Keratinocyte (primary cell): ENCODE data around the gene WWC2. TPM values are rescaled to one million over a fixed set of nuclear protein-coding genes. Genes with fewer than 3 reads are reported as not detected.

Experiments used
- DNase-seq: peaks from one replicate; pipeline ENCODE4 v3.0.0-alpha.2; 2011; ENCODE audit warnings: low read depth, missing footprints, low spot score
- FAIRE-seq: peaks from 2 replicates; lab custom pipeline; 2011; peaks lifted over from hg19 to GRCh38; lab: Jason Lieb, UNC
- H2AFZ ChIP-seq: 2 replicates; pipeline ENCODE4 v1.6.0; 2012; ENCODE audit warnings: low read length, control low read depth, inconsistent platforms; ENCODE audit not compliant: control insufficient read depth
- H3K27ac ChIP-seq: 2 replicates; pipeline ENCODE4 v1.5.1; 2011; ENCODE audit warnings: low read length; ENCODE audit not compliant: control insufficient read depth, insufficient read depth
- H3K27me3 ChIP-seq: 3 replicates; pipeline ENCODE4 v1.6.0; 2011; ENCODE audit warnings: low read length; ENCODE audit not compliant: control insufficient read depth, insufficient read depth; ENCODE audit errors: extremely low read depth
- H3K36me3 ChIP-seq, 2 experiments: 2 replicates in 1 of 2; 3 replicates in 1 of 2; pipeline ENCODE4 v1.5.1; 2011; ENCODE audit warnings: low read length in 2 of 2, mild to moderate bottlenecking in 1 of 2; ENCODE audit not compliant: control insufficient read depth in 2 of 2, insufficient read depth in 2 of 2; ENCODE audit errors: extremely low read depth in 1 of 2
- H3K4me1 ChIP-seq: 3 replicates; pipeline ENCODE4 v1.5.1; 2011; ENCODE audit warnings: low read length; ENCODE audit not compliant: control insufficient read depth, insufficient read depth; ENCODE audit errors: extremely low read depth
- H3K4me2 ChIP-seq: 3 replicates; pipeline ENCODE4 v1.6.0; 2011; ENCODE audit warnings: low read depth, low read length; ENCODE audit not compliant: control insufficient read depth, insufficient read depth; ENCODE audit errors: extremely low read depth
- H3K4me3 ChIP-seq, 3 experiments: fragments of 200-600 bp in 1 of 3; sonication (generic) in 1 of 3; 2 replicates in 2 of 3; 3 replicates in 1 of 3; pipeline ENCODE4 v1.5.1; 2011 to 2016; ENCODE audit warnings: low read length in 3 of 3, mild to moderate bottlenecking in 3 of 3, control low read depth in 2 of 3, inconsistent platforms in 1 of 3, low read depth in 1 of 3, mixed read lengths in 1 of 3, mixed run types in 1 of 3, moderate library complexity in 1 of 3; ENCODE audit not compliant: control insufficient read depth in 2 of 3, insufficient read depth in 2 of 3; ENCODE audit errors: extremely low read depth in 1 of 3
- H3K79me2 ChIP-seq: 2 replicates; pipeline ENCODE4 v1.6.0; 2012; ENCODE audit warnings: low read length; ENCODE audit not compliant: control insufficient read depth, insufficient read depth
- H3K9ac ChIP-seq: 3 replicates; pipeline ENCODE4 v1.6.0; 2011; ENCODE audit warnings: low read length; ENCODE audit not compliant: control insufficient read depth, insufficient read depth; ENCODE audit errors: extremely low read depth
- H3K9me1 ChIP-seq: 3 replicates; pipeline ENCODE4 v1.6.0; 2011; ENCODE audit warnings: low read length; ENCODE audit not compliant: control insufficient read depth, insufficient read depth; ENCODE audit errors: extremely low read depth
- H3K9me3 ChIP-seq: 2 replicates; pipeline ENCODE4 v1.5.1; 2012; ENCODE audit warnings: low read depth, low read length; ENCODE audit not compliant: control insufficient read depth
- H4K20me1 ChIP-seq: 3 replicates; pipeline ENCODE4 v1.6.0; 2011; ENCODE audit warnings: low read length; ENCODE audit not compliant: control insufficient read depth, insufficient read depth; ENCODE audit errors: extremely low read depth
- CTCF ChIP-seq, 3 experiments: IDR thresholded peaks in 1 of 3; conservative IDR thresholded peaks in 1 of 3; optimal IDR thresholded peaks in 1 of 3; 2 replicates in 2 of 3; 3 replicates in 1 of 3; pipeline versions ENCODE3 to v1.5.1; 2011; ENCODE audit warnings: low read length in 3 of 3, mild to moderate bottlenecking in 3 of 3, moderate library complexity in 2 of 3, control low read depth in 1 of 3, inconsistent platforms in 1 of 3; ENCODE audit not compliant: insufficient read depth in 2 of 3; ENCODE audit errors: extremely low read depth in 1 of 3
- EZH2 ChIP-seq: IDR thresholded peaks from one replicate; pipeline ENCODE4 v1.6.1; 2012; ENCODE audit warnings: inconsistent platforms, mild to moderate bottlenecking, low read length, moderate library complexity
- dilution Hi-C: fragments of 300-500 bp; cut with MboI; formaldehyde crosslinking; loops from one replicate; pipeline ENCODE4 v1.7.0; 2020; ENCODE audit warnings: low sequenced_read_pairs; ENCODE audit not compliant: extremely low pct_ligation_motif_present
- polyA plus RNA-seq, 5 experiments: library from polyadenylated mRNA; depleted of rRNA in 3 of 5; stranded (reverse) in 3 of 5; stranded (forward) in 1 of 5; unstranded in 1 of 5; fragments of >200 nt; gene quantifications; 1 replicate in 1 of 5; 2 replicates in 3 of 5; 3 replicates in 1 of 5; pipeline versions ENCODE4 v1.2.1 to v1.2.3, GENCODE V29; 2011 to 2012; ENCODE audit warnings: missing spikeins in 2 of 5, low read depth in 1 of 5, low replicate concordance in 1 of 5

WWC2 gene
- polyA plus RNA-seq, 1 donor (not counting 4 experiments of a cell fraction or from before 2014, with no cell fraction given): 15.4 TPM

DNA sequence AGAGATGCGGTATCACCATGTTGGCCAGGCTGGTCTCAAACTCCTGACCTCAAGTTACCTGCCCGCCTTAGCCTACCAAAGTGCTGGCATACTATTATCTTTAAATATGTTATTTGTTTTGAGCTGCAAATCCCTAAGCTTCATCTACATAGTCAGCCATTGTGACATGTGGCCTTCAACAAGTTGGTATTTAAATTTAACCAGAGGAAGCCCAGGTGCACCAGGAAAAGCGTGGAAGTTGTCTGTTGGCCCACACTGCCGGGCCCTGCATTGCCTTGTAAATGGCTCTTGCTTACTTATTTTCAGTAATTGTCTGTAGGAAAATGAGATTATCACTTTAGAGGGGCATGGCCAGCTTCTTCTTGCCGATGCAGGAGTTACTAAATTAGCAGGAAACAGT, 6.0 kb downstream of the WWC2 start:
- DNase-seq: no peak
- no peak for TF ChIP-seq EZH2
- no peak for TF ChIP-seq CTCF (optimal IDR thresholded peaks at IDR 0.05 in 1 of 3, IDR thresholded peaks at IDR 0.05 in 1 of 3, conservative IDR thresholded peaks at IDR 0.05 in 1 of 3; ENCODE audit: extremely low read depth in 1 of 3, insufficient read depth in 2 of 3, low read length in 3 of 3)
- Histone ChIP-seq H3K4me3 (no peak overlapping the region), H3K9me1 (peaks cover 6% of the 10 kb centered on the region), H3K9ac (no peak overlapping the region), H3K27ac (no peak overlapping the region), H4K20me1 (peaks cover 5% of the 10 kb centered on the region), H3K9me3 (no peaks in the 10 kb centered on the region), H3K27me3 (no peaks in the 10 kb centered on the region), H3K36me3 (no peaks in the 10 kb centered on the region), H3K79me2 (peaks cover 92% of the 10 kb centered on the region), H2AFZ (no peak overlapping the region), H3K4me1 (peaks cover 23% of the 10 kb centered on the region), H3K4me2 (no peak overlapping the region)
- dilution Hi-C loops: no loop called here
- no peak for FAIRE-seq

DNA sequence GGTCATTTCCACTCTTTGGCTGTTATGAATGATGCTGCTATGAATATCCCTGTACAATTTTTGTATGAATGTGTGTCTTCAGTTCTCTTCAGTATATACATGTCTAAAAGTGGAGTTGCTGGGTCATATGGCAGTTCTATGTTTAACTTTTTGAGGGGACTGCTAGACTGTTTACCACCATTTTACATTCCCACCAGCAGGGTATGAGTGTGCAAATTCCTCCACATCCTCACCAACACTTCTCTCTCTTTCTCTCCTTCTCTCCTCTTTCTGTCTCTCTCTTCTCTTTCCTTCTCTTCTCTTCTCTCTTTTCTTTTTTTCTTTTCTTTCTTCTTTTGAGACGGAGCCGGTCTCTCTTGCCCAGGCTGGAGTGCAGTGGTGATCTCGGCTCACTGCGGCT, 7.8 kb downstream of the WWC2 start:
- peaks cover 19% of the 10 kb centered on the region for H3K4me1 ChIP-seq
- H3K27me3 ChIP-seq: no peaks in the 10 kb centered on the region
- no peak overlapping the region for H3K4me3 ChIP-seq
- no peak overlapping the region for H3K9ac ChIP-seq
- H3K36me3 ChIP-seq: no peaks in the 10 kb centered on the region
- no peaks in the 10 kb centered on the region for H3K9me3 ChIP-seq
- H3K4me2 ChIP-seq: no peak overlapping the region
- H2AFZ ChIP-seq: no peak overlapping the region
- H4K20me1 ChIP-seq: peaks cover 5% of the 10 kb centered on the region
- peaks cover 90% of the 10 kb centered on the region for H3K79me2 ChIP-seq
- dilution Hi-C loops: no loop called here
- H3K27ac ChIP-seq: no peak overlapping the region
- FAIRE-seq (no peak), DNase-seq (no peak)
- H3K9me1 ChIP-seq: peaks cover 6% of the 10 kb centered on the region
- TF ChIP-seq EZH2: no peak
- no peak for TF ChIP-seq CTCF (optimal IDR thresholded peaks at IDR 0.05 in 1 of 3, IDR thresholded peaks at IDR 0.05 in 1 of 3, conservative IDR thresholded peaks at IDR 0.05 in 1 of 3; ENCODE audit: extremely low read depth in 1 of 3, insufficient read depth in 2 of 3, low read length in 3 of 3)
